NOMO-1 treated with dmso at 0.1 percent for 144 hours (cell line): ENCODE results near the gene CCDC6.
A peak's percentile ranks its signal among the peaks of the same experiment; 100 is the strongest.
"Not testable (repeated sequence)": the region's sequence is repeated elsewhere in the genome, so short reads cannot be mapped to it uniquely, and the experiment has no call there.

Experiments used
- DNase-seq: peaks from one replicate; lab custom pipeline; 2025; ENCODE audit not compliant: unreplicated experiment; lab: John Stamatoyannopoulos, UW

Gene CCDC6

DNA sequence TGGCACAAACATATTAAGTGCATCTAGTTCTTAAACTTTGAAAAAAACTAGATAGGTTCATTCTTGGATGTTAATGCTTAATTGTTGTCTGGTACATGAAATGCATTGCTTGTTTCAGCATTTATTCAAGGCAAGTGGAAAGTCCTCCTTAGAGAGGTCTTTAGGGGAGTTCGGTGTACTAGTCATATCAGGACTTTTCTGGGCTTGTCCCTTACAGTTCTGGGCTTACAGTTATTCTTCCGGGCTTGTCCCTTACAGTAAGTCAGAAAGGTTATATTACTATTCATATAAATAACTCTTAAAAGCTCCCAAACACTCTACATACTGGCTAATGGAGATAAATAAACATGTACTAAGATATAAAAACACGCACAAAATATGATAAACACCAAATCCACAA is 91.5 kb downstream of the CCDC6 start:
- no peak for DNase-seq

DNA sequence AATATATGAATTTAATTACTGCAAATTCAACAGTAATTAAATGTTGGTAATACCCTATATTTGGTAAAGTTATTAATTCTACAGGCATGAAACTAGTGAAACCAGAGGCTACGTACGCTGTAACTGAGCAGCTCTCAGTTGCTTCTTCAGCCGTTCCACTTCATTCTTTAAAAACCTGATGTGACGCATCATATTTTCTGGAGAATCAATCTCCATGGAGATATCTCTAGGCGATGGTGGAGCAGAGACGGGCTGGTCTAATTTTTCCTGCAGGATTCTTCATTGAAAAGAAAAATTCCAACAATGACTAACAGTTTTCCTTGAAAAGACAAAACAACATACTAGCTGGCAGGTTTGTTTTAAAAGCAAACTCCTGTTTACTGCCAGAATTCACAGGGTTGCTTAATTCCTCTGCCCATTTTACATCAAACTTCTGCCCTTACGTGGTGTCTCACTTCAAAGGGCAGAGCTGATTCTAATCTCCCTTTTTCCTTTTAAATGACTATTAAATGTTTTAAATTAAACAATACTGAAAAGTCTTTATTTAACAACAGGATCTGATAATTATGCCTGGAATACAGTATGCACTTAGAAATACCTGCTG is 93.7 kb downstream of the CCDC6 start:
- no peak for DNase-seq

DNA sequence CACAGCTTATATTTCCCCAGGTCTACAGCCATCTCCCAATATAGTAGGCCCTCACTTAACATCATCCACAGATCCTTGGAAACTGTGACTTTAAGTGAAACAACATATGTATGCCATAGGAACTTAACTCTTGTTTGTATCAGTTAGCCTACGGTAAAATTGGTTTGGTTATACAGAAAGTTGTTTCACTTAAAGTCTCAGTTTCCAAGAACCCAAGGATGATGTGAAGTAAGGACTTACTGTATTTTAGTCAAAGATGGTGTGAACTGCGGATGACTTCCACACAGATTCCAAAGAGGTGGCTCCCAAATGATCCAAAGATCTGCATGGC is 96.7 kb downstream of the CCDC6 start:
- no peak for DNase-seq

DNA sequence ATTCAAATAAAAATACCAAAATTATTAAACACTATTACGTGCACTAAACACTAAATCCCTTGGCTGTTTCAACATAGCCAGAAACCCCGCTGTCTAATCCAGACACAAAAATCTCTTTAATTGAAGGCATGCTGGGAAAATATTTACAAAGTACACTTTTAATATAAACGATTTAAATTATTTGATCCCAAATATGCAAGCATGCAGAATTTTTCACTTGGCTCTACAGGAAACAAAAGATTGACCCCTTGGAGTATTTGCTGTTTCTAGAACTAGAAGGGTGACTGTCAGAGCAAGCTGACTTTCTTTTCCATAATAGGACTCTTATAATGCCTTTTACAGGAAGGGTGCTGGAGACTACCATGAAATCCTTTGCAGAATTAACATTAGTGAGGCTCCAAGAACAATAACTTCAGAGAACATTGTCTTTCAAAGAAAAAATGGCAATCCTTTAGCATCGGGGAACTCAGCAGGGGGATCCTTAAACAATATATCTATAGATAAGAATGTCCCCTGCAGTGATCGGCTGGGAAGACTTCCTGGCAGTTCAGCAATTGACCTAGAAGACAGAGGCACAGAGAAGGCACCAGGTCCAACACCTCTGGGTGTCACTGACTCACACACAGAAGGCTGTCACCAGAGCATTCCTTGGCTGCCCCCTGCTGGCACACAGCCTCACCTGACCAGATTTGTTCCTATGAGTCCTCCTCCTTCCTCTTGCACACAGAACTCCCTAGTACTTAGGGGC is 97.3 kb downstream of the CCDC6 start:
- peak; percentile 54 for DNase-seq

DNA sequence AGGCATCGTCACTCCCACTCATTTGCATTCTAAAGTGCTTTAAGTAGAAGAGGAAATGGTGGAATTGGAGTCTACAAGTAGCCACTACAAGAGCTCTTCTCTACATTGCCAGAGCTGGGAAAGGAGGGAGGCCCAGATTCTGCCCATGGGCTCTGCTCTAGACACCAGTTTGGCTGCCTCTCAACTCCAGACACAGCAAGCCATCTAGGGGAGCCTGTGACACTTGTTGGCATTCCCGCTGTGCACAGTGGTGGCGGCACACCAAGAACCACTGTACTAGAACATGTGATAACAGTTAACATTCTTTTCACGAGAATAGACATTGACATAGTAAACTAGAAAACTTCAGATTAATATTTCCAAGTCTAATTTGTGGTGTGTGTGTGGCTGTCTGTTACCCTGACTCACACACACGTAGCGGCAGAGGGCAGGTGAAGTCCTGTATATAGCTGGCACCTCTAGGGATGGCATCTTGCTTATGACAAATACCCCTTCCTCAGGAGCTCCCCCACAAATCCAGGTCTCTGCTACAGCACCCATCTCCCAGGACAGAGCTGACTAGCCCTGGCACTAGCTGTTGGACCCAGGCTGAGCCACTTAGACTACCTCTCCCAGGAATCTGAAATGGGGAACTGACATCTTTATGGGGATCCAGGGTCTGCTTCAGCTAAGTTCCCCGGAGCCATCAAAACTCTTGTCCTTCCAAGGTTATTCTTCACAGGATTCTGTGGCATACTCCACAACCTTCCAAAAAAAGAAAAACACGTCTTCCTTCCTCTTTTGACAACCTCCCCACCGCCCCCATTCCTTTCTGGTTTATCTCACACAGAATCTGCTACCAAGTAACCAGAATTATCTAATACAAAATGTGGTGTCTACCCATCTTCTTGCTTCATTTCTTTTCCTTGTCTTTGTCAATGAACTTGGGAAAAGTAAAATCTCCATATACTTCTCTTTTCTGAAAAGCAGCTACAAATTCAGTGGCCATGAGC is 98.4 kb downstream of the CCDC6 start:
- DNase-seq: no peak

DNA sequence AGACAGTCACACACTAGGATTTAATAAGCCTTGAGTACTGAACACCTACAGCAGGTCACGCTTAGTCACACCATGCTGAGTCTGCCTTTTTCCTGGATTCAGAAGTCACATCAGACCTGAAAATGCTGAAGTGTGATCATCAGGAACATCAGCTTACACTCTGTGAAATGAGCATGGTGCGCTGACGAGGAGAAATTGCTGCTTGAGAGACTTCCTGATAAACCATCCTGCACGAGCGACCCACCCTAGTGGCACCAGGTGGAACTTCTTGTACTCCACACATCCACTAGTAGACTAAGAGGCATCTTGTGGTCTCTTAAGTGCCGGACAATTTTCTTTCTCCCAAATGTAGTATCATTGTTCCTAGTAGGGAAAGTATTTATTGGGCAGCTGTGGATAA is 101.3 kb downstream of the CCDC6 start:
- no peak for DNase-seq

DNA sequence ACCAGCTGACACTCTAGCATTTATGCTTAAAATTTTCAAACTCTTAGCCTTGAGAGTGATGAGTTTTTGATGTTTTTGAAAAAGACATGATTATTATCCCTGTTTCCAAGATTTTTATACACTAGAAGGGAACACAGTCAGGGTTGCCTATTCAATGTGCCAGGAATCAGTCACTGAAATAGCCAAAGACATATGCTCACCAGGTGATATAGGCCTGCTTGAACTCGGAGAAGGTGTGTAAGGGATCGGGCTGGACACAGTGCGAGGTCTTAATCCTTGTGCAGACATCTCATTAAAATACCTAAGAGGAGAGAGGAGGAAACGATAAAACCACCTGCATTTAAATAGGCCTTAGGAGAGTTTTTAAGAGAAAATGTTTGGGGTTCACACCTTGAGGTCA is 102.1 kb downstream of the CCDC6 start:
- DNase-seq: no peak

DNA sequence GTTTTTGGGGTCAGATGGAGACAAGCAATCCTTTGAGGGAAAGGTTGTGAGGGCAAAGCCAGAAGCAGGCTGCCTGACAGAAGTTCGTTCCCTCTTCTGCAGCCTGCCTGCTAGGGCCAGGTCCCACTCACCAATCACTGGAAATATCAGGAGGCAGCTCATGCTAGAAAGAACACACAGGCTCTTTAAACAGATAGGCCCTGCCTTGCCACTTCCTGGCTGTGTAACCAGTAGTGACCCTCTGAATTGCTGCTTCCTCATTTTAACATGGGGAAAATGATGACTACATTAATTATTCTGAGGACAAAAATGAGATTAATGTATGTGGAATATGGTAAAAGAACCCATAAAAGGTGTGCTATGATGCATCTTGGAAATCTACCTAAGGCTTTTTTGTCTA is 102.6 kb downstream of the CCDC6 start:
- peak; percentile 4 for DNase-seq

DNA sequence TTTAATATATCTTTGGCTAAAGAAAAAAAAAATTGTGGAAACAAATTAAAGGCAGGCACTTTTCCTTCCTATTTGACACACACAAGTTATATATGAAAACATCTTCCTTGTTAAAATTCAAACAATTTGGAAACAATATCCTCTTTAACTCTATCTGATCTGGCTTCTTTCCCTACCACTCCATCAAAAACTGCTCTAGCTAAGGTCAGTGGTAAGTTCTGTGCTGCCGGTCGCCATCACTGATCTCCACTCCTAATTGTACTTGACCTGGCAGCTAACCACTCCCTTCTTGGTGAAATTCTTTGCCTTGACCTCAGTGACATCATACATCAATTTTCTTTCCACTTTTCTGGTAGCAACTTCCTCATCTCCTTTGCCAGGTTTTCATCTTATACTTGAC is 105.2 kb downstream of the CCDC6 start:
- DNase-seq: no peak

DNA sequence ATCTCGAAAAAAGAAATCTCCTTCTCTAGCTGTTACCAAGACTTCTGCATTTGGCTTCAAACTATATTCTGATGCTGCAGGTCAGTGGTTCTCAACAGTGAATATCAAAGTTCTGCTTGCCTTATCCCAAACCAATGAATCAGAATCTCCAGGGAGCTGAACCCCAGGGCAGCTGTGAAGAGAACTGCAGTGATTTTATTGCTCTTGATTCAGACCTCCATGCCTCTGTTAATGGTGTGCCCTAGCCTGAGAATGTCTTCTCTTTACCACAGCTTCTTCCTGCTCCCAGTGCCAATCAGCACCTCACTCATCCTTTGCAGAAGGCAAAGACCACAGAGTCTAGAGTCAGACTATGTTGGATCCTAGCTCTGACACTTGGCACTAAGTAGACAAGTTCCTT is 106.9 kb downstream of the CCDC6 start:
- no peak for DNase-seq

DNA sequence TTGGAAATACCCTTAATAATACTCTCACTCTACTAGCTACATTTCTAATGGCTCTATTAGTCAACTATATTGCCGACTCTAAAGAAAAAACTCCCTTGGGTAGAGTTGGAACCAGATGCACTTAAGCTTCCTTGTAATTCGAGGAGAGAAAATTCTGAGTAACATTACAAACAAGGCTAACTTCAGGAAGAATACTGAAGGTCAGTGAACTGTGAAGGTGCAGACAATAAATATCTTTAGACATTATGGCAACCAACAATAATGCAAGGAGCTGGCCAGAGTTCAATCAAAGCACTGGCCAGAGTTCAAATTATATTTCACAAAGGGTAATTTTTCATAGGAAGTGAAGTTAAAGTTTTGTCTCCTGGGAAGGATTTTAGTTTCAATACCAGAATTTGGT is 112.4 kb downstream of the CCDC6 start:
- DNase-seq: no peak

DNA sequence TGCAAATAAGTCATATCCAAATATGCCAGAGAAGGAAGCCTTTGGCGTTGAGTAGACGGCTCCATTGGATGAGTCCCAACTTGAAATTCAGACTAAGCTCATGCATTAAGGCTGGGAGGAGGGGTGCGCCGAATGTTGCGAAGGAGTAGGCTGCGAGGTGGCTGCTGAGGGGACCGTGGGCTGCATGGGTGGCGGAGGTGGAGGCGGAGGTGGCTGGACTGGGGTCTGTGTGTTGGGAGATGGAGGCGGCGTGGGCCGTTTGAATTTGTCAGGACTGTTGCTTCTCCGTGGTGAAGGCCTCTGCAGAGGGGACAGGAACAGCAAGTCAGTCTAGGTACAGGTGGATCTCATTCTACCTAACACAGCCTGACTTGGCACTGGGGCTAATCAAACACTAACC is 113.5 kb downstream of the CCDC6 start:
- DNase-seq: no peak

DNA sequence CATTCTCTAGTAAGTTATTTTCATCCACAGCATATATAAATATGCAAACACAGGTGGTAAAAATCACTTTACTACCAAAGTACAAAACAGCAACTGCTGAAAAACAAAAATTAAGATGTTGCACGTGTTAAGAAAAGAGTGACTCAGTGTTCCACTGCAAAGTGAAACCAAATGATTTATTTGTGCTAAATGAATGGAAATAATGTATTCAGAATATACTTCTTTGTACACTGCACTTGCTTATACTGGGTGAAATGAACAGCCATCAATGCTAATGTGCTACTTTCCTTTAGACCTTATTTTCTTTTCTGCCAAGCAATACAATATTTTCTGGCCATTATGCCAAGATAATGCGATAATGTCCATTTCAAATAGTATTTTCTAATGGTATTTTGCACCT is 114.8 kb downstream of the CCDC6 start:
- DNase-seq: no peak

DNA sequence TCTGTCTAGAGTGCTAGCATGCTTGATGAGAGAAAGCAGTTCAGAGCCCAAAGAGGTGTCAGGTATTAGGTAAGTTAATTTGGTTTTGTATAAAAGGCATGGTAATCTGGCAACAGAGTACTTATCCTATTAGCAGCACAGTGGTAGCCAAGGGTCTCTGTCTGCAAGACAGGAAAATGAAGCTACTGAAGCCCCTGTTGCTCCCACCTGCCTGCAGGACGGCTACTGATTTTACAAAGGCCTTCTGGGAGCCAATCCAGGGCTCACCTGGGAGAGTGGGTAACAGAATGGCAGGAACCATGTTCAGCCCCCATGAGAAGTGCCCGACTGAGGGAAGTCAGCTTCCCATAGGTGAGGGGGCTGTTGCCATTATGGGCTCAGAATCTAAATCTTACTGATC is 116.3 kb downstream of the CCDC6 start:
- DNase-seq: not testable (repeated sequence)

DNA sequence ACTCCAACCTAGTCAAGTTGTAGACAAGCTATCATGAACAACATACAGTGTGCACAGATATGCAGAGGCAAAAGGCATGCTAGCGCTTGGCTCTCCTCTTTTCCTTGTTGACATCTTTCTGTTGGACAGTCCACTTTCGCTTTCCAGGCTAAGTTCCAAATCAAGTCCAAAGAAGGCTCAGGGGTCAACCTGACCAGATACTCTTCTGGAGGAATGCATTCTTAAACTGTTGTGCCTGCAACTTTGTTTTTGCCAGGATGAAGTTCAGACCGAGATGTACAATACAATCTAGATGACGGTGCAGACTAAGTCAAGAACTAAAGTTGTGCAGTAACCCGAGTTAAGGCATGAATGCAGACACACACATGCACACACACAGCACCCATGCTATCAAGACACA is 117.4 kb downstream of the CCDC6 start:
- not testable (repeated sequence) for DNase-seq

DNA sequence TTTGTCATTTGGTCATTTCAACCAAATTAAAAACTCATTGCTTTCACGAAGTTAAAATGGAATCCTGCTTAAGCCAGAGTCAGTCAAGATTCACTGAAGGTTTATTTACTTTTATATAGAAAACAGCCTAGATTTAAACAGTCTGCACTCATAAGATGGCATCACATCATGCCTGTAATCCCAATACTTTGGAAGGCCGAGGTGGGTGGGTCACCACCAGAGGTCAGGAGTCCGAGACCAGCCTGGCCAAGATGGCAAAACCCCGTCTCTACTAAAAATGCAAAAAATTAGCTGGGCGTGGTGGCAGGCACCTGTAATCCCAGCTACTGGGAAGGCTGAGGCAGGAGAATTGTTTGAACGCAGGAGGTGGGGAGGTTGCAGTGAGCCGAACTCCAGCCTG is 119.3 kb downstream of the CCDC6 start:
- not testable (repeated sequence) for DNase-seq

DNA sequence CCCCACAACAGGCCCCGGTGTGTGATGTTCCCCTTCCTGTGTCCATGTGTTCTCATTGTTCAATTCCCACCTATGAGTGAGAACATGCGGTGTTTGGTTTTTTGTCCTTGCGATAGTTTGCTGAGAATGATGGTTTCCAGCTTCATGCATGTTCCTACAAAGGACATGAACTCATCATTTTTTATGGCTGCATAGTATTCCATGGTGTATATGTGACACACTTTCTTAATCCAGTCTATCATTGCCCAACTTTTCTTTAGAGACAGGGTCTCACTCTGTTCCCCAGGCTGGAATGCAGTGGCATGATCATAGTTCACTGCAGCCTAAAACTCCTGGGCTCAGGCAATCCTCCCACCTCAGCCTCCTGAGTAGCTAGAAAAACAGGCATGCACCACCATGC is 120.9 kb downstream of the CCDC6 start:
- DNase-seq: not testable (repeated sequence)

DNA sequence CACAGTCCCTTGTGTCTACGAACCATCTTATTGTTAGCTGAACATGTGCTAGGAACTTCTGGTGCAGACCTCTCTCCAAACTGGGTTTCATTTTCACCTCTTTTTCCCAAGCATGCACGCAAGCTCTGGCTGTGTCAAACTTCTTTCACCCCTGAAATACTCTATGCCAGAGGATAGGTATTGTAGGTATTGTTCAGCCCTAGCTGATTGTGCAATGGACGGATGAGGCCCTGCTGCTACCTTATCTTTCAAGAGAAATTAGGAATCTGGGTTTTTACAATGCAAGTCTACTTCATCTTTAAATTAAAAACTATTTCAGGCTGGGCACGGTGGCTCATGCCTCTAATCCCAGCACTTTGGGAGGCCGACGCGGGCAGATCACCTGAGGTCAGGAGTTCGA is 124.8 kb downstream of the CCDC6 start:
- DNase-seq: no peak

DNA sequence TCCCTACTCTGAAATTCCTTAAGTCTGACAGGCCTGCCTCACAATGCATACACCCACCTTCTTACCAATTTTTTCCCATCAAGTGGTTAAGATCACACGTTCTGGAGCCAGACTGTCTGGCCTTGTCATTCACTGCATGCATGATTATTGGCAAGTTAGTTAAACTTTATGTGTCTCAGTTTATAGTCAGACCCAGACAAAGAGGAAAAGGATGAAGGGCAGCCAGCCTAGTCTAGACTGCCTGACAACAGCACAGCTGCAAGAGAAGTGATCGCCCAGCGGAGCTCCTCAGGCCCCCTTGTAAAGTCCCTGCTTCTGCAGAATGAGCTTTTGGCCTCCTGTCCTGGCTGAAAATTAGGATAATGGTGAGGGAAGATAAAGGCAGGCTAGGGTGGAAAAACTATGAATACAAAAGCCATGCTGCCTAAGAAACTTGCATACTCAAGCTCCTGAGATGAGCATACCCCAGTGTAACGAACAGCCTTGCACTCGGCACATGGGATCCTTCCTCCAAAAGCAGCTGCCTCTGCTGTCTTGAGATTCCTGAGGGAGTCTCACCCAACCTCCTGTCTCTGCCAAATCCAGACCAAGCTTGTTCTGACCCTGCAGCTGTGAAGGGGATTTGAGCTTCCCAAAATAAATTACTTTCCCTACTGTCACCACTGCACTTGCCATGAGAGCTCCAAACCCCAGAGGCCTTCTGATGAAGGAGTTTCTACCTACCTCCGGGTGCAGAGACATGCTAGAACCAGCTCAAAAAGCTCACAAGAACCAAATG is 126.4 kb downstream of the CCDC6 start:
- DNase-seq: no peak

DNA sequence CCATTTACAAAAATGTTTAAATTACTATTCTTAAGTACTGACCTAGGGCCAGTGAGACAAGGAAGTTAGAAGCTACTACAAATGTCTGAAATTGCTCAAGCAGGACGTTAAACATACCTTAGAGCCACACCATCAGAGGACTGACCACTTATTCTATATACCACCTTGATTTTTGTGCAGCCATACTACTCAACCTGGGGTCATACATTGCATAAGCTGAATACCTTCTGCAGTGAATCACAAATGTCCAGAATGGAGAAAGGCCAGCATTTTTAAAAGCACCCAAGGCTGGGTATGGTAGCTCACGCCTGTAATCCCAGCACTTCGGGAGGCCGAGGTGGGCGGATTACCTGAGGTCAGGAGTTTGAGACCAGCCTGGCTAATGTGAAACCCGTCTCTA is 131.9 kb downstream of the CCDC6 start:
- DNase-seq: no peak

DNA sequence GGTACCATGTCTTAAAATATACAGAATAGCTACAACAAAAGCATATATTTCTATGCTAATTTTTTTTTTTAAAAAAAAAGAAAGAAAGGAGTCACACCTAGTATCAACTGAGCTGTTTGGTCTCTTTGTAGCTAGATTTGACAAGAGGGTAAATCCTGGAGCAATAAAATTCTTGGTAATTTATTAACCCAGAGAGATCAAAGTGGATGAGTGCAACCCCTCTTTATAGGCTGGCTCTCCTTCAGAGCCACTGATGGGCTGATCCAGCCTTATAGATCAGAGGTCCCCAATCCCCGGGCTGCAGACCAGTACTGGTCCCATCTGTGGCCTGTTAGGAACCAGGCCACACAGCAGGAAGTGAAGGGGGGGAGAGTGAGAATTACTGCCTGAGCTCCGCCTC is 133.3 kb downstream of the CCDC6 start:
- DNase-seq: no peak
